GM12872 (cell line): ENCODE results near the gene CDK15.

Source experiments
- TF ChIP-seq, protein P1 (sequence below): IDR thresholded peaks from 3 replicates; pipeline ENCODE4 v1.5.1; 2011; ENCODE audit warnings: low read depth, mild to moderate bottlenecking, low read length, moderate library complexity; ENCODE audit not compliant: insufficient read depth

CDK15 gene

DNA sequence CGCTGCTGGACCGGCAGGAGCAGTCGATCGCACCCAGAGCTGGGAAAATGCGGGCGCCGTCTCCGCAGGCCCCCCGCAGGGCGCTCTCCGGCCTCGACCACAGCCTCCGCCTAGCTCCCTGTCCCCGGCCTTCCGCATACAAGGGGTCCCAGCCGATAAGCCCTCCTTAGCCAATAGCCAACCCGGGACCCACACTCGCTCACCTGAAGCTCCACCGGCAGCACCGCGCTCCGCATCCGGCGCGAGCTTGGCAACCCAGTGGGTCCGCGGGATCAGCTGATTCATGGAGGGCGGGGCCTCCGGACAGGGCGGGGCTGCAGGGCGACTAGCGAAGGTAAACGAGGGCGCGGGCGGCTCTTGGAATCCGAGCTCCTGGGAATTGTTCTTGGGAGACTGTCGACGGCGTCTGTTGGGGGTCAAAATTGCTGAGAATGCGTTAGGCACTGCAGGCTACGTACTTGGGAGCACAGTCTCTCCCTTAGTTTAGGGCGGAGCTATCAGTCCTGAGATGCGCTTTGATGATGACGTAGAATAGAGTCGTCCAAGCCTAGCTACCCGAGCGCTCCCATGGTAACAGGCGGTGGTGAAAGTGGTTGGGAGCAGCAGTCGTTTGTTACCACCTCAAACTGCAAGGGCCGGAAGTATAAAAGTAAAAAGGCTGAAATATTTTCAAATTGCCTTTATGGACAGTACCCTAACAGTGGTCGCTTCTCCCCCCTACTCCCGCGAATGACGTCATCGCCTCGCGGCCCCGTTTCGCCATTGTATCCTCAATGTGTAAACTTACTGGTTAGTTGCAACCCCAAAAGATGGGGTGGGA lies 25.5 kb upstream of the CDK15 start, which contains the start of gene ALS2:
Gene ALS2, minus strand, starts transcription at position 260 of the 820 bp plus-strand sequence. CDS start 12,048 bp downstream, outside the sequence.
- TF ChIP-seq, protein P1, sequence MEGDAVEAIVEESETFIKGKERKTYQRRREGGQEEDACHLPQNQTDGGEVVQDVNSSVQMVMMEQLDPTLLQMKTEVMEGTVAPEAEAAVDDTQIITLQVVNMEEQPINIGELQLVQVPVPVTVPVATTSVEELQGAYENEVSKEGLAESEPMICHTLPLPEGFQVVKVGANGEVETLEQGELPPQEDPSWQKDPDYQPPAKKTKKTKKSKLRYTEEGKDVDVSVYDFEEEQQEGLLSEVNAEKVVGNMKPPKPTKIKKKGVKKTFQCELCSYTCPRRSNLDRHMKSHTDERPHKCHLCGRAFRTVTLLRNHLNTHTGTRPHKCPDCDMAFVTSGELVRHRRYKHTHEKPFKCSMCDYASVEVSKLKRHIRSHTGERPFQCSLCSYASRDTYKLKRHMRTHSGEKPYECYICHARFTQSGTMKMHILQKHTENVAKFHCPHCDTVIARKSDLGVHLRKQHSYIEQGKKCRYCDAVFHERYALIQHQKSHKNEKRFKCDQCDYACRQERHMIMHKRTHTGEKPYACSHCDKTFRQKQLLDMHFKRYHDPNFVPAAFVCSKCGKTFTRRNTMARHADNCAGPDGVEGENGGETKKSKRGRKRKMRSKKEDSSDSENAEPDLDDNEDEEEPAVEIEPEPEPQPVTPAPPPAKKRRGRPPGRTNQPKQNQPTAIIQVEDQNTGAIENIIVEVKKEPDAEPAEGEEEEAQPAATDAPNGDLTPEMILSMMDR: no peak

DNA sequence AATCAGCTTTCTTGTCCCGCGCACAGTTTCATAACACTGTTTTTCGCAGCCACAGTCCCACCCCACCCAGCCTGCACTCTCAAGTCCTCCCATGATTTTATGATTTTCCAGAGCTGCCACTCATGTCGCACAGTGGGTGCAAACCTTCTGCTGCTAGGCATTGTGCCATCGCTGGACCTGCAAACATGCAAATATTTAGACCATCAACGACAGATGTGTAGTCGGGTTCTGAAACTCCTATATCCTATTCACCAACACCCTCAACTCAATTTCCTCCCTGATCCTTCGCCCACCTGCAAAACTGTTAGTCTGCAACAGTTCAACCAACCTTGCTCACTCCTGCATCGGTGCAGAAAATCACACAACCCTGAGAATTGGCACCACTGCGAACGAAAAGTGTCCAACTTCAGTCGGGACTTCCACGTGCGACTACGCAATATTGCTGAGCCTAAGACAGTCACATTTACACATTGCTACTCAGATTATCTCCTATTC lies 24.7 kb upstream of the CDK15 start:
- TF ChIP-seq, protein P1: no peak

DNA sequence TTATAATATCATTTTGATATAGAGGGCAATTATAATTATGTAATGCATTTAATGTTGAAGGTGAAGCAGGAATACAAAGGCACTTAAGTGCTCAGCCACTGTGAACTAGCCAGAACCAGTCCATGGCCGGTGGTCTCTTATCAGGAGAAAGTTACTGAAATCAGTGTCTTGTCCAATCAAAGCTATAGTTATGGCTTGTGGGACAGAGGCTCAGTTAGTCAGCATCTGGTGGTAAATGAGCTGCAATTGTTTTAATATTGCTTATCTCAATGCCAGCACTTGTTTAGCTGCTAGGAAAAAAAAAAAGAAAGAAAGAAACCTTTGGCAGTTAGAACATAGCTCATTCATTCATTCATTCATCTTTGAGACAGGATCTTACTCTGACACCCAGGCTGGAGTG lies 21.8 kb upstream of the CDK15 start:
- TF ChIP-seq, protein P1: no peak

DNA sequence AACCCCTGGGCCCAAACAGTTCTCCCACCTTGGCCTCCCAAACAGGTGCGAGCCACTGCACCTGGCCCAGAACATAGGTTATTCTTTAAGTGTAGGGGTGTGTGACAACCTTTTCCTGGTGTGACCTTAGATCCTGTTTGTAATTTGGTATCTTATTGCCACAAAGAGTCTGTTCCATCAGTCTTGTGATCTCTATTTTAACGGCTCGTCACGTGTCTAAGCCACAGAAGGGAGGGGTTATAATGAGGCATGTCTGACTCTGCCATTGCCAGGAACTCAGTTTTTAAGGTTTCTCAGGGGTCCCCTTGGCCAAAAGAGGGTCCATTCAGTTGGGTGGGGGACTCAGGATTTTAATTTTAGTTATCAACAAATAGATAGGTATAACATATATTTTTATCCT lies 21.2 kb upstream of the CDK15 start:
- TF ChIP-seq, protein P1: no peak

DNA sequence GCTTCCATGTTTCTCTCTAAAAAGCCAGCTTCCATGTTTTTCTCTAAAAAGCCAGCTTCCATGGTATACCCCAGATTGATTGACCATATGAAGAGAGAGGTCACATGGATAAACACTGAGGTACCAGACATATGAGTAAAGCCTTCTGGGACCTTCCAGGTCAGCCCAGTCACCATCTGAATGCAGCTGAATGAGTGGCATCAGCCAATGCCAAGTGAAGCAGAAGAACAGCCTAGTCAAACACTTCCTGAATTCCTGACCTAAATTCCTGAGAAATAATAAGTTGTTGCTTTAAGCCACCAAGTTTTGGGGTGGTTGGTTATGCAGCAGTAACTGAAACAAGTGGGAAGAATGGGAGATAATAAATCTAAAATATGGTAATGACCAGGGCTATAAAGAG lies 19.9 kb upstream of the CDK15 start:
- TF ChIP-seq, protein P1: no peak

DNA sequence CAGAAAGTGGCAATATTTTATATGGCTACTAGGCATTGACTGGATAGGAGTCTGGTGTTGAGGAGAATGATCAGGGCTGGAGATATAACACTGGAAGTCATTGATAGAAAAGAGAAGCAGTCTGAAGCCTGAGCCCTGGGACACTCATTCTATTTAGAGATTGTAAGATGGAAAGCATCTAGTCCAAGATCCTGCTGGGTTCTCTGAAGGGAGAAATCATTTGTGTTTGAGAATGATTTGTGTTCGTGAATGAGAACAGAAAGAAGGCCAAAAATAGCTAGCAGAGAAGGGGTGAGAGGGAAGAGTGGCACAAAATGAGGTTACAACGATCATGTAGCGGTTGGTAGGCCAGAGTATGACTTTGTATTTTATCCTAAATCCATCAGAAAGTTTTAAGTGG lies 18.0 kb upstream of the CDK15 start:
- TF ChIP-seq, protein P1: no peak

DNA sequence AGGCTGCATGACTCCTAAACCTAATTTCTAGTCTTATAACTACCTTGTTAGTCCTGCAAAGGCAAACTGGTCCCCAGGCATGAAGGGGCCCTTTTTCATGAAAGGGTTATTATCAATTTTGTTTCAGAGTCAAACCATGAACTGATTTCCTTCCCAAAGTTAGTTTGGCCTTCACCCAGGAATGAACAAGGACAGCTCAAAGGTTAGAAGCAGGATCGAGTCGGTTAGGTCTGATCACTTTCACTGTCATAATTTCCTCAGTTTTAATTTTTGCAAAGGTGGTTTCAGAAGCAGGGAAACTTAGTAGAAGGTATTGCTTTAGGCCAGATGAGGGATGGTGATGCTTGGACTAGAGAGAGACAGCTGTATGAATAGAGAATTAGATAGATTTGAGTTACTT lies 16.9 kb upstream of the CDK15 start:
- TF ChIP-seq, protein P1: no peak
